AG08395 (cell line): ENCODE results near the gene ERC1.

Experiments used
- DNase-seq: peaks from one replicate; pipeline ENCODE4 v3.0.0; 2012; ENCODE audit warnings: mixed read lengths, low spot score

Gene ERC1

DNA sequence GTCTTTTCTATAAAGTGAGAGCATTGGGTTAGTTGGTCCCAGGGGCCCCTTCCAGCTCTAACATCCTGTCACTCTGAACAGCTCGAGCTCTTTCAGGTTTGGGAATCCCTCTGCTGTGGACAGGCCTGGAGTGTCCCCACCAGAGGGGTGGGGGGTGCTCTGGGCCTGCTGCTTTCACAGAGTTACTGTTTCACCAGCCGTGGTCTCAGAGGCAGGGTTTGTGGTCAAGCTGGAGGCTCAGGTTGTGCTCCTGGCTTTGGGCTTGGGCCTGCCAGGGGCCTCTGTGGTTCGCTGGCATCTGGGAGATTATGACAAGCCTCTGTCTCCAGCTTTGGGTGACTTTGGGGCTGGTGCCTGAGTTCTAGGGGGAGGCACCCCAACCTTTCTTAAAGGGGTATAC lies 543.7 kb downstream of the ERC1 start:
- DNase-seq: no peak

DNA sequence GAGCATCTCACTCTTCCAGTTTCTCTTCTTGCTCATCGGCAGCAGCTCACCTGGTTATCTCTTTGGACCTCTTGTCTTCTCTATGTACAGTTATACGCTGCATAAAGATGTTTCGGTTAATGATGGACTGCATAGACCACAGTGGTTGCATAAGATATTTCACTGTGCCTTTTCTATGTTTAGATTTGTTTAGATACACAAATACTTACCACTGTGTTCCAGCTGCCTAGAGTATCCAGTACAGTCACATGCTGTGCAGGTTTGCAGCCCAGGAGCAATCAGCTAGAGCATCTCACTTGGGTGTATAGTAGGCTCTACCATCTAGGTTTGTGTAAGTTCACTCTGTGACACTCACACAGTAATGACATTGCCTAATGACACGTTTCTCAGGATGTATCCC lies 545.8 kb downstream of the ERC1 start:
- no peak for DNase-seq

DNA sequence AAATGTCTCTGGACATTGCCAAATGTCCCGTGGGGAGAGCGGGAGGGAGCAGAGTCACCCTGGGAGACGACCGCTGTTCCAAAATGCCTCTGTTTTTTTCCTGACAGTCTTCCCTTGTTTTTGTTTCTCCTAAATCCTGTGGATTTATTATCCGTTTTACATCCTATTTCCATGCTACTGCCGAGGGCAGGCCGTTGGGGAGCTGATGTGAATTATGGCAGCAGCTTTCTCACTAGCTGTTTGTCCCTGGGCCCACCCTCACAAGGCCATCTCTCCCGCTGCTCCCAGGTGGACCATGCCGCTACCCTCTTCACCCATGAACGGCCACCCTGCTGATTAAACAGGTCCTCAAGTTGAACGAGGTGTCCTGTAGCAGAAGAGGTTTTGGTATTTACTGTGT lies 548.1 kb downstream of the ERC1 start:
- no peak for DNase-seq

DNA sequence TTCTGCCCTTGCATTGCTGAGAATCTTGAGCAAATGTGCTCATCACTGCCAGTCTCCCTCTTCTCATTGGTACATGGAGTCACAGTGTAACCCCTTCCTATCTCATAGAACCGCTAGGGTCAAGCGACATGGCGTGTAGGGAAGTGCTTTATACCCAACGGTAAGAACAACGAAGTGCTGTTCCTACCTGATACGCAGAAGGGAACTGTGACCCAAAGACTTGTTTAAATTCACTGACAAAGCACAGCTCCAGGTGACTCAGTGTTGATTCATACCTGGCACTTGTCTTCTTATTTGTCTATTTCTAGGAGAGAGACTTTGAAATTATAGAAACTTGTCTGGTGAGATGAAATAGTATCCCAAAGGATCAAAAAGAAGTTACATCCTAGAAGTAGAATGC lies 549.7 kb downstream of the ERC1 start:
- no peak for DNase-seq

DNA sequence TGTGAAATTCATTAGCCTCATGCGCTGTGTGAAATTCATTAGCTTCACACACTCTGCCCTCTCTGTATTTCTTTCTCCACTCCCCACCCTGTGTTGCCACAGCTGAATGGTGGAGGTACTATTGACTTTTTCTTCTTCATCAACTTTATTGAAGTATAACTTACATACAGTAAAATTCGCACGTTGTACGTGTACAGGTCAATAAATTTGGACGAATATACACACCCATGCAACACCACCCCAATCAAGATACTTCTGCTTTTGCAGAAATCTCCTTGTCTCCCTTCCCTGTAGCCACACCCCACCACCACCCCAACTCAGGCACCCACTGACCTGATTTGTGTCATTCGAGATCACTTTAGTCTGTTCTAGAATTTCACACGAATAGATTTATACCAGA lies 551.6 kb downstream of the ERC1 start:
- no peak for DNase-seq

DNA sequence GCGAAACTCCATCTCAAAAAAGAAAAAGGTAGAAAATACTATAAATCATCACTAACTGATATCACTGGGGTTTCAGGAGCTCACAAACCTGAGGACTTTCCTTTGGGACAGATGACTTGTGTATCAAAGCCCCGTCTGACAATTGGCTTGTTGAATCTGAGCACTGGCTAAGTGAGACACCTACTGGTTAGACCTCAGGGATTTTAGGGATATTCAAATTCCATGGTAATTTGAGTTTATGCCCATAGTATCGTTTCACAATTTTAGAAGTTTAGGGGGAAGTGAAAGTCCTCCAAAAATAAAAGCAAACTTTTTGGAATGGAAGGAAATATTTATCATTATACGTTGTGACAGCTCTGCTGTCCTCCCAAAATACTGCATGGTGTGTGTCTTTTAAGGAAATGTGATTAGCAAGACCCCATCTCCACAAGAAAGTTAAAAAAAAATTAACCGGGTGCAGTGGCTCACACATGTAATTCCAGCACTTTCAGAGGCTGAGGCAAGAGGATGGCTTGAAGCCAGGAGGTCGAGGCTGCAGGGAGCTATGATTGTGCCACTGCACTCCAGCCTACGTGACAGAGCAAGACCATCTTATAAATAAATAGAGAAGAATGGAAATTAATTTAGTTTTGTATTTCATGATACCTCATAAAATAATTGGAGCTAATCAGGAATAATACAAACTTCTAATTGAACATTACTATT lies 554.1 kb downstream of the ERC1 start:
- no peak for DNase-seq
